GM19328 (cell line): ENCODE results near the gene LRRC14B.
"Not testable (repeated sequence)": the region's sequence is repeated elsewhere in the genome, so short reads cannot be mapped to it uniquely, and the experiment has no call there.

Source experiments
- ATAC-seq: cut with Tn5 transposase; IDR thresholded peaks from one replicate; pipeline ENCODE4 v1.9.1; 2021; ENCODE audit warnings: mild to moderate bottlenecking, moderate library complexity; ENCODE audit not compliant: unreplicated experiment

The LRRC14B gene

GRCh38 chr5:159448-160172 is 31.7 kb upstream of the LRRC14B start:
- ATAC-seq = no peak

GRCh38 chr5:160173-160510 is 31.2 kb upstream of the LRRC14B start:
- ATAC-seq = no peak

- ATAC-seq = no peak
Observed at GRCh38 chr5:160921-161802, 30.1 kb upstream of the LRRC14B start.

- ATAC-seq = no peak
Observed at GRCh38 chr5:161803-162110, 29.5 kb upstream of the LRRC14B start.

GRCh38 chr5:162190-162564 is 29.1 kb upstream of the LRRC14B start:
- ATAC-seq = no peak

GRCh38 chr5:162565-163337 is 28.5 kb upstream of the LRRC14B start:
- ATAC-seq = no peak

- no peak for ATAC-seq
Observed at GRCh38 chr5:163338-163620, 28.0 kb upstream of the LRRC14B start.

GRCh38 chr5:163841-164240 is 27.5 kb upstream of the LRRC14B start:
- ATAC-seq = no peak

GRCh38 chr5:164244-164643 is 27.1 kb upstream of the LRRC14B start:
- ATAC-seq = no peak

GRCh38 chr5:164783-165182 is 26.5 kb upstream of the LRRC14B start:
- not testable (repeated sequence) for ATAC-seq

- ATAC-seq = no peak
Observed at GRCh38 chr5:166441-167372, 24.6 kb upstream of the LRRC14B start.

GRCh38 chr5:167511-167910 is 23.8 kb upstream of the LRRC14B start:
- ATAC-seq = no peak

GRCh38 chr5:167982-168660 is 23.2 kb upstream of the LRRC14B start:
- no peak for ATAC-seq

- ATAC-seq = no peak
Observed at GRCh38 chr5:169071-169727, 22.1 kb upstream of the LRRC14B start.

GRCh38 chr5:169728-170094 is 21.6 kb upstream of the LRRC14B start:
- no peak for ATAC-seq

GRCh38 chr5:170971-171800 is 20.1 kb upstream of the LRRC14B start:
- ATAC-seq = no peak

GRCh38 chr5:171801-172331 is 19.4 kb upstream of the LRRC14B start:
- ATAC-seq = no peak

- ATAC-seq = no peak
Observed at GRCh38 chr5:172421-172820, 18.9 kb upstream of the LRRC14B start.

- no peak for ATAC-seq
Observed at GRCh38 chr5:172841-173251, 18.4 kb upstream of the LRRC14B start.
